HG03135 (cell line): ENCODE results near the gene SLC11A1.

Experiments used
- ATAC-seq: cut with Tn5 transposase; IDR thresholded peaks from one replicate; pipeline ENCODE4 v1.9.1; 2021; ENCODE audit warnings: mild to moderate bottlenecking, moderate library complexity; ENCODE audit not compliant: unreplicated experiment

Gene SLC11A1

GRCh38 chr2:218366621-218367414 lies 15.3 kb upstream of the SLC11A1 start:
- peak; percentile 5 for ATAC-seq

DNA sequence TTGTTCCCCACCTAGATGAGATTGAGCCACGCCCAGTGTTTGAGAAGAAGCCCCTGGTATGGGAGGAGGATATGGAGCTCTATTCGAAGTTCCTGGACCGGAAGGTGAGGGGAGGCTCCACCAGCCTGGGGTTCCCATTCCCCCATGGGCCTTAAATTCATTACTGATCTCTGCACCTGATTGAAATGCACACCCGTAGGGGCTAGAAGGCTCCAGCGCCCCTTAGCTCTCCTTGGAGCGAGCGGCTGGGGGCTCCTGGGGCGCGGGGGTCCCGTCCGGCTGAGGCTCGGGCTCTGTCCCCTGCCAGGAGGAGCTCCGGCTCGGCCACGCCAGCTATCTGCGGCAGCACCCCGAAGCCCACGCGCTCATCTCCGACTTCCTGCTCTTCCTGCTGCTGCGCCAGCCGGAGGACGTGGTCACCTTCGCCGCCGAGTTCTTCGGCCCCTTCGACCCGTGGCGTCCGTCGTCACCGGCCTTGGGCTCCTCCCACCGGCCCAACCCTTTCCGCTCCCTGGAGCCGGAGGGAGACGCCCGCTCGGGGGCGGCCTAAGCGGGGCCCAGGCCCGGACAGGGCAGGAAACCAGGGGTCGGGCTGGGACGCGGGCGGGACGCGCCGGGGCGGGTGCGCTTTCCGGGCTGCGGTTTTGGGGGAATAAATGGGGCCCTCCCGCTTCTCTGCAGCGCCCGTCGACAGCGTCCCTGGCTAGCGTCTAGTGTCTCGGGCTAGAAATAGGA lies 14.5 kb upstream of the SLC11A1 start:
- ATAC-seq: peak; percentile 92

DNA sequence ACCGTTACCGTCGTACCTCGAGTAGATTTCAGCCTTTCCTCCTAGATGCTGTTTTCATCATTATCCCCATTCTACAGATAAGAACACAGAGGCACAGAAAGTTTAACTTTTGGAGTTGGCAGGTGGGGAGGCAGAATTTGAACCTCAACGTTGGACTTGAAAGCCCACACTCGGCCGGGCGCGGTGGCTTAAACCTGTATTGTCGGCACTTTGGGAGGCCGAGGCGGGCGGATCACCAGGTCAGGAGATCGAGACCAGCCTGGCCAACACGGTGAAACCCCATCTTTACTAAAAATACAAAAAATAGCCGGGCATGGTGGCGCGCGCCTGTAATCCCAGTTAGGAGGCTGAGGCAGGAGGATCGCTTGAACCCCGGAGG lies 13.9 kb upstream of the SLC11A1 start:
- ATAC-seq: no peak

DNA sequence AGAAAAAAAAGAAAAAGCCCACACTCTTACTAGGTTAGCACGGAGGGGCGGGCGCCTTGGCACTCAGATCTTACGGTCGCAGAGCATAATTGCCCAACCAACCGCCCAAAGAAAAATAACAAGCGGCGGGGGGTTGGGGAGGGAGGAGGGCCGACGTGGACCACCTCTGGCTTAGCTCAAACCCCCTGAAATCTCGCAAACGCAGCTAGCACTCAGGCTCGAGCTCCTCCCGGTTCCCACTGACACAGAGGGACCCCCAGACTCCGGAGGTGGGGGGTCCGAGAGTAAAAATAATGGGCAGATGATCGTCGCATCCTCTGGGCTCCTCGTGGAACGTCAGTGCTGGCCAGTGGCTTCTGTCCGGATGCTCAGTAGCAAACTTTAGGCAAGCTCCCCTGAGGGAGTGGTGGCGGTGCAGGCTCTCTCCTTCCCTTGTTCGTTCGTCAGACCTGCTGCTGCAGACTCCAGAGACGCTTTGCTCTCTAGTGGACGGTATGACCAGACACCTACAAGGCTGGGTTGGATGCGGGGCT lies 13.4 kb upstream of the SLC11A1 start:
- no peak for ATAC-seq

GRCh38 chr2:218369330-218369729 lies 12.7 kb upstream of the SLC11A1 start:
- no peak for ATAC-seq

GRCh38 chr2:218370410-218371063 lies 11.5 kb upstream of the SLC11A1 start:
- no peak for ATAC-seq

DNA sequence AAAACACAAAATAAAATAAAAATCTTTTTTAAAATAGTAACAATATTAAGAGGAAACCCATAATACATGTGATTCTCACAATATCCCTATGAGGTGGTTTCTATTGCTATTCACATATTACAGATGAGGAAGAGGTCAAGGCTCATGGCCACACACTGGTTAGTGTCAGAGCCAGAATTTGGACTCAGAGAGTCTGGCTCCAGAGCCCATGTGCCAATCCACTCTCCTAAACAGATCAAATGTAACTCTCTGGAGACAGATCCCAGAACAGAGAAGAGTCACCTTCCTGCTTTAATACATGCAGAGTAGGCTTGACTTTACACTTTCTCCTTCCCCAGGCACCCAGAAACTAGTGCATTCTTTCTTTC lies 10.1 kb upstream of the SLC11A1 start:
- no peak for ATAC-seq

DNA sequence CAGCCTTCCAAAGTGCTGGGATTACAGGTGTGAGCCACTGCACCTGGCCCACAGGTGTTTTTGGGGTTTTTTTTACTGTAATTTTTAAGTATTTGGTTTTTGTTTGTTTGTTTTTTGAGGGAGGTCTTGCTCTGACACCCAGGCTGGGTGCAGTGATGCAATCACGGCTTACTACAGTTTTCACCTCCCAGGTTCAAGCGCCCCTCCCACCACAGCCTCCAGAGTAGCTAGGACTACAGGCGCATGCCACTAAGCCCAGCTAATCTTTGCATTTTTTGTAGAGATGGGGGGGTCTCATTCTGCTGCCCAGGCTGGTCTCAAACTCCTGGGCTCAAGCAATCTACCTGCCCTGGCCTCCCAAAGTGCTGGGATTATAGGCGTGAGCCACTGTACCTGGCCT lies 7.3 kb upstream of the SLC11A1 start:
- ATAC-seq: no peak

- ATAC-seq: no peak
Observed at GRCh38 chr2:218375212-218375611, 6.9 kb upstream of the SLC11A1 start.

GRCh38 chr2:218378053-218378452 lies 4.0 kb upstream of the SLC11A1 start:
- ATAC-seq: no peak

DNA sequence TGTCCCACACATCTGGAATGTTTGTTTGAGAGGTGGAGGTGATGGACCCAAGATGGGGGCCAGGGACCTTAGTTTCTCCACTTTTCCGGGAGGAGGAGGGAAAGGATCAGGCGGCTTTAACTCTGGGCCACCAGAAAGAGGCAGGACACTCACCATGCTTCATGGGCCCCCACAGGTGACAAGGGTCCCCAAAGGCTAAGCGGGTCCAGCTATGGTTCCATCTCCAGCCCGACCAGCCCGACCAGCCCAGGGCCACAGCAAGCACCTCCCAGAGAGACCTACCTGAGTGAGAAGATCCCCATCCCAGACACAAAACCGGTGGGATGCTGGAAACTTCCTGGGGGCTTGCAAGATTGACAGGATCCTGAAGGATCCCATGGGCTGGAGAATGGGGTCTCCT lies 712 bp downstream of the SLC11A1 start:
- ATAC-seq: no peak

DNA sequence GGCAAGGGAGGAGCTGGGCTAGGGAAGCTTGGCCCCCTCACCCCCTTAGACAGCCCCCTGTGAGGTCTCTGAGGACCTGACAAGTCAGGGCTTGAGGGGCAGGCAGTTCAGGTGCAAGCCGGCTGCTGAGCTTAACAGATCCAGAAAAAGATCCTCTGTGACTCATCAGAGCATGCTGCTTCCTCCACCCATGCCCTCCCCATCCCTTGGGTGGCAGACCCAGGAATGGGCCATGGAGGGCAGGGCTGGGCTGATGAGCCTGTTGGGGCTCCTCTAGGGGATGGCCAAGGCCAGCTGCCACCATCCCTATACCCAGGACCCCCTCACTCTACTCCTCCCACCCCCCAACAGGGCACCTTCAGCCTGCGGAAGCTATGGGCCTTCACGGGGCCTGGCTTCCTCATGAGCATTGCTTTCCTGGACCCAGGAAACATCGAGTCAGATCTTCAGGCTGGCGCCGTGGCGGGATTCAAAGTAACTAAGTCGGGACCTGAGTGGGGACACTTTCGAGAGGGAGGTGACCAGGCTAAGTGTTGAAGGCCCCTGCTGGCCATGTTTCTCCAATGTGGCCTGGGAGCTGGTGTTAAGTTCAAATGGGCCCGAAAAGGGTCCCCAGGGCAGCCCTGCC lies 1.9 kb downstream of the SLC11A1 start:
- ATAC-seq: no peak

DNA sequence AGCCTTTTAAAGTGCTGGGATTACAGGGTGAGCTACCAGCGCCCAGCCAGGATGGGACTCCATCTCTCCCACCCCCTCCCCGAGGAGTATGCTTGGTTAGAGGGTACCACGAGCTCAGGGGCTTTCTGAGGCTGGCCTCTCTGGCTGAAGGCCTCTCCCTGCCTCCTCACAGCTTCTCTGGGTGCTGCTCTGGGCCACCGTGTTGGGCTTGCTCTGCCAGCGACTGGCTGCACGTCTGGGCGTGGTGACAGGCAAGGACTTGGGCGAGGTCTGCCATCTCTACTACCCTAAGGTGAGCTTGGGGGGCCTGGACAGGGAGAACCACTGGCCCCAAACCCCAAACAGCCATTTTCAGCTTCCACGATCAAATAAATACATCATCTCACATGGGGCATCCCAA lies 2.9 kb downstream of the SLC11A1 start:
- no peak for ATAC-seq

DNA sequence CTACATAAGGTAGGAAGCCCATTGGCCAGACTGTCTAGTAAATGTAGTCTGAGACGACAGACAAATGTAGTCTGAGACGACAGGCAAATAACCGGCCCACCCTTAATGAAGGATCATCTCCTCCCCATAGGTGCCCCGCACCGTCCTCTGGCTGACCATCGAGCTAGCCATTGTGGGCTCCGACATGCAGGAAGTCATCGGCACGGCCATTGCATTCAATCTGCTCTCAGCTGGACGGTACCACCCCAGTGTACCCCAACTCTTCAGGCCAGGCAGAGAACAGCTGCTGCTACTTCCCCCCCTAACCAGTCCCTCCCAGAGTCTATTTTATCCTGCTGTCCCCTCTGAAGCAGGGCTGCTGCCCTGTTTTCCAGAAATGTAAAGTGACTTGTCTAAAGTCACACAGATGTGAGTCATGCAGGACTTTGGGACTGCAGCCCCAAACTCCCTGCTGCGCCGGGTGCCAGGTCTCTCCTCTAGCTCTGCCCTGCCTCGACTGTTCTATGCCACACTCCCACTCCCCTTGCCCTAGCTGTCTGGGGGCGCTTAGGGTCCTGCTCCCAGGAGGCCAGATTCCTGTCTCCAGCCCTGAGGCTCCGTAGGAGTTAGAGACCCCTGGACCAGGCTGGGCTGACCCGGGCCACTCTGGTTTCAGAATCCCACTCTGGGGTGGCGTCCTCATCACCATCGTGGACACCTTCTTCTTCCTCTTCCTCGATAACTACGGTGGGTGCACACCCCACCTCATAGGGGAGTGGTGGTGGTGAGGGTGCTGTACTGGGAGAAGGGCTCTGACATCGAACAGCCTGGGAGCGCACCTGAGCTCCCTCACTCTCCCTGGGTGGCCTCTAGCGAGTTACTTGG lies 4.7 kb downstream of the SLC11A1 start:
- ATAC-seq: no peak

- ATAC-seq: no peak
Observed at GRCh38 chr2:218387369-218388194, 5.5 kb downstream of the SLC11A1 start.

- no peak for ATAC-seq
Observed at GRCh38 chr2:218389333-218390150, 7.5 kb downstream of the SLC11A1 start.

GRCh38 chr2:218391202-218391601 lies 9.1 kb downstream of the SLC11A1 start:
- ATAC-seq: no peak

DNA sequence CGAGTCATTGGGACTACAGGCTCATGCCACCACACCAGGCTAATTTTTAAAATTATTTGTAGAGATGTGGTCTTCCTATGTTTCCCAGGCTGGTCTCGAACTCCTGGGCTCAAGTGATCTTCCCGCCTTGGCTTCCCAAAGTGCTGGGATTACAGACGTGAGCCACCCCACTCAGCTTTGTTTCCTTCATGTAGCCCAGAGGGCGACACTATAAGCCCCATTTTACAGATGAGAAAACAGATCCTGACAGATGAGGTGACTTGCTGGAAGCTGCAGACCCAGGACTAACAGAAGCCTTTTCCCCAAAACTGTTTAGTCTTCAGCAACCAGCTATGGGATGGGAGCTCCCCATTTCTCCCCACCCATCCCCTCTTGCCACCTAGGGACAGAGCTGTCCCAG lies 10.4 kb downstream of the SLC11A1 start:
- no peak for ATAC-seq
